WTC11 (cell line): ENCODE results near the gene UVRAG. TPM values are rescaled to one million over a fixed set of nuclear protein-coding genes. Genes with fewer than 3 reads are reported as not detected.

Experiments
- ATAC-seq: fragments of 200-7000 bp; cut with Tn5 transposase; 2 replicates; pipeline ENCODE4 v1.10.0; 2021; ENCODE audit warnings: mild to moderate bottlenecking, moderate library complexity
- CTCF ChIA-PET: fragments of 300-600 bp; sonication (Branson Sonifier 250); formaldehyde crosslinking; loops from one replicate; lab custom pipeline; 2021; ENCODE audit warnings: antibody characterized with exemption; lab: Charles Lee
- POLR2A ChIA-PET: fragments of 350-600 bp; sonication (Branson Sonifier 250); formaldehyde crosslinking; loops from one replicate; lab custom pipeline; 2021; ENCODE audit warnings: antibody characterized with exemption; lab: Charles Lee
- DNase-seq: peaks from one replicate; pipeline ENCODE4 v3.0.0; 2021; ENCODE audit warnings: low spot score
- H3K27ac Mint-ChIP-seq: 2 replicates; pipeline ENCODE4 v1.8.0; 2021; ENCODE audit warnings: mixed read lengths
- H3K27me3 Mint-ChIP-seq: 2 replicates; pipeline ENCODE4 v1.8.0; 2021; ENCODE audit warnings: low read depth, mild to moderate bottlenecking, moderate library complexity, mixed read lengths
- H3K36me3 Mint-ChIP-seq: 2 replicates; pipeline ENCODE4 v1.8.0; 2021; ENCODE audit warnings: mixed read lengths
- H3K4me1 Mint-ChIP-seq: 2 replicates; pipeline ENCODE4 v1.8.0; 2022; ENCODE audit warnings: mixed read lengths
- H3K4me3 Mint-ChIP-seq: 2 replicates; pipeline ENCODE4 v1.8.0; 2021; ENCODE audit warnings: mild to moderate bottlenecking, moderate library complexity, mixed read lengths
- H3K9me3 Mint-ChIP-seq: 2 replicates; pipeline ENCODE4 v1.8.0; 2021; ENCODE audit warnings: mixed read lengths
- CBFB ChIP-seq: sonication (generic); formaldehyde crosslinking; IDR thresholded peaks from 2 replicates; pipeline ENCODE4 v1.8.1; 2022; ENCODE audit warnings: mild to moderate bottlenecking, low read depth, missing genetic modification reagents
- CREB1 ChIP-seq: sonication (generic); formaldehyde crosslinking; IDR thresholded peaks from 2 replicates; pipeline ENCODE4 v1.8.0; 2023; ENCODE audit warnings: mild to moderate bottlenecking, missing genetic modification reagents
- CREM ChIP-seq: sonication (generic); formaldehyde crosslinking; IDR thresholded peaks from 2 replicates; pipeline ENCODE4 v1.8.1; 2022; ENCODE audit warnings: mild to moderate bottlenecking, missing genetic modification reagents, moderate library complexity
- EMX1 ChIP-seq: fragments of 250-450 bp; sonication (Bioruptor Pico); IDR thresholded peaks from 2 replicates; pipeline ENCODE4 v1.8.0; 2021; ENCODE audit warnings: mild to moderate bottlenecking
- FOXK1 ChIP-seq: sonication (generic); formaldehyde crosslinking; IDR thresholded peaks from 2 replicates; pipeline ENCODE4 v1.8.0; 2022; ENCODE audit warnings: mild to moderate bottlenecking, moderate library complexity, missing genetic modification reagents
- GTF2I ChIP-seq: fragments of 250-450 bp; sonication (Bioruptor Pico); conservative IDR thresholded peaks from 2 replicates; pipeline ENCODE4 v1.4.0; 2021; ENCODE audit warnings: mild to moderate bottlenecking
- HMGA2 ChIP-seq: fragments of 250-450 bp; sonication (Bioruptor Pico); IDR thresholded peaks from 2 replicates; pipeline ENCODE4 v1.4.0; 2021; ENCODE audit warnings: mild to moderate bottlenecking, moderate library complexity
- IRF2 ChIP-seq: sonication (generic); formaldehyde crosslinking; IDR thresholded peaks from 2 replicates; pipeline ENCODE4 v1.8.0; 2022; ENCODE audit warnings: low read depth, missing genetic modification reagents, borderline replicate concordance
- JAZF1 ChIP-seq: fragments of 250-450 bp; sonication (Bioruptor Pico); IDR thresholded peaks from 2 replicates; pipeline ENCODE4 v1.9.0; 2021; ENCODE audit warnings: moderate library complexity, mild to moderate bottlenecking, inconsistent platforms
- KAT7 ChIP-seq: sonication (generic); formaldehyde crosslinking; IDR thresholded peaks from 2 replicates; pipeline ENCODE4 v1.8.1; 2023; ENCODE audit warnings: missing genetic modification reagents, mild to moderate bottlenecking, borderline replicate concordance
- NFYB ChIP-seq: sonication (generic); formaldehyde crosslinking; conservative IDR thresholded peaks from 2 replicates; pipeline ENCODE4 v1.8.0; 2022; ENCODE audit warnings: low read depth, missing genetic modification reagents
- OVOL2 ChIP-seq: fragments of 250-450 bp; sonication (Bioruptor Pico); IDR thresholded peaks from 2 replicates; pipeline ENCODE4 v1.9.0; 2021; ENCODE audit warnings: mild to moderate bottlenecking, borderline replicate concordance
- SOX15 ChIP-seq: fragments of 250-450 bp; sonication (Bioruptor Pico); IDR thresholded peaks from 2 replicates; pipeline ENCODE4 v1.9.0; 2021; ENCODE audit warnings: mild to moderate bottlenecking
- TP53 ChIP-seq: sonication (generic); formaldehyde crosslinking; IDR thresholded peaks from 2 replicates; pipeline ENCODE4 v1.8.1; 2023; ENCODE audit warnings: mild to moderate bottlenecking, missing genetic modification reagents
- ZNF219 ChIP-seq: sonication (generic); formaldehyde crosslinking; IDR thresholded peaks from 2 replicates; pipeline ENCODE4 v1.8.0; 2023; ENCODE audit warnings: missing genetic modification reagents, mild to moderate bottlenecking, borderline replicate concordance
- ZNF396 ChIP-seq: fragments of 250-450 bp; sonication (Bioruptor Pico); IDR thresholded peaks from 2 replicates; pipeline ENCODE4 v1.8.0; 2021; ENCODE audit warnings: mild to moderate bottlenecking, moderate library complexity, borderline replicate concordance
- total RNA-seq: library from RNA; stranded (reverse); gene quantifications from 3 replicates; pipeline ENCODE4 v1.2.3, GENCODE V29; 2021
- TF ChIP-seq, protein P1 (sequence below): sonication (generic); formaldehyde crosslinking; IDR thresholded peaks from 2 replicates; pipeline ENCODE4 v1.8.0; 2022; ENCODE audit warnings: mild to moderate bottlenecking, missing genetic modification reagents
- TF ChIP-seq, protein P2 (sequence below): sonication (generic); formaldehyde crosslinking; IDR thresholded peaks from 2 replicates; pipeline ENCODE4 v1.8.1; 2023; ENCODE audit warnings: mild to moderate bottlenecking, moderate library complexity, missing genetic modification reagents
- TF ChIP-seq, protein P3 (sequence below): sonication (generic); formaldehyde crosslinking; IDR thresholded peaks from 2 replicates; pipeline ENCODE4 v1.8.0; 2023; ENCODE audit warnings: mild to moderate bottlenecking, missing genetic modification reagents
- TF ChIP-seq, protein P4 (sequence below): sonication (generic); formaldehyde crosslinking; IDR thresholded peaks from 2 replicates; pipeline ENCODE4 v1.8.0; 2022; ENCODE audit warnings: mild to moderate bottlenecking, missing genetic modification reagents
- TF ChIP-seq, protein P5 (sequence below): sonication (generic); formaldehyde crosslinking; IDR thresholded peaks from 2 replicates; pipeline ENCODE4 v1.8.1; 2022; ENCODE audit warnings: low read depth, mild to moderate bottlenecking, moderate library complexity, missing genetic modification reagents, borderline replicate concordance
- TF ChIP-seq, protein P6 (sequence below): sonication (generic); formaldehyde crosslinking; IDR thresholded peaks from 2 replicates; pipeline ENCODE4 v1.8.1; 2022; ENCODE audit warnings: mild to moderate bottlenecking, moderate library complexity, missing genetic modification reagents

Gene UVRAG
- total RNA-seq, 1 experiment from 2014 or later, result 14.5 TPM

DNA sequence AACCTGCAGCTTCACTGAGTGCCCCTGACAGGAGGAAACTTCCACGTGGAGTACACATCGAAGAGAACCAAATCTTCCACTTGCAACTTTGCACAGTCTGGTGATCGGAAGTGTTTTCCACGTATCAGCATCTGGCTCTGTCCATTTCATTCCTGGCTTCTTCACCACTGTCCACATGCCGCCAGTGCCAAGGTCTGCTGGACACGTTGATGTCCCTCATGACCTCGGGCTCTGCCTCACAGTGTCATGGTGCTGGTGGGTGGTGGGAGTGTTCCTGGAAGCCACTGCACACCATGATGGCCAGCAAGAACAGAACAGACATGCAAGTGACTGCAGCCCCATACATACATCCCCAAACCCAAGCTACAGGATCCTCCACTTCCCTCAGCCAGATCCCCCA is 342.9 kb downstream of the UVRAG start:
- ATAC-seq, result no peak
- CTCF ChIA-PET, result interaction anchor here (0.9 to 1.1 kb wide), 2 partner anchors 161 to 261 kb away, joined by 3 to 4 read pairs; no protein-coding TSS in a partner anchor
- no peaks in the 10 kb centered on the region for H3K9me3 Mint-ChIP-seq

DNA sequence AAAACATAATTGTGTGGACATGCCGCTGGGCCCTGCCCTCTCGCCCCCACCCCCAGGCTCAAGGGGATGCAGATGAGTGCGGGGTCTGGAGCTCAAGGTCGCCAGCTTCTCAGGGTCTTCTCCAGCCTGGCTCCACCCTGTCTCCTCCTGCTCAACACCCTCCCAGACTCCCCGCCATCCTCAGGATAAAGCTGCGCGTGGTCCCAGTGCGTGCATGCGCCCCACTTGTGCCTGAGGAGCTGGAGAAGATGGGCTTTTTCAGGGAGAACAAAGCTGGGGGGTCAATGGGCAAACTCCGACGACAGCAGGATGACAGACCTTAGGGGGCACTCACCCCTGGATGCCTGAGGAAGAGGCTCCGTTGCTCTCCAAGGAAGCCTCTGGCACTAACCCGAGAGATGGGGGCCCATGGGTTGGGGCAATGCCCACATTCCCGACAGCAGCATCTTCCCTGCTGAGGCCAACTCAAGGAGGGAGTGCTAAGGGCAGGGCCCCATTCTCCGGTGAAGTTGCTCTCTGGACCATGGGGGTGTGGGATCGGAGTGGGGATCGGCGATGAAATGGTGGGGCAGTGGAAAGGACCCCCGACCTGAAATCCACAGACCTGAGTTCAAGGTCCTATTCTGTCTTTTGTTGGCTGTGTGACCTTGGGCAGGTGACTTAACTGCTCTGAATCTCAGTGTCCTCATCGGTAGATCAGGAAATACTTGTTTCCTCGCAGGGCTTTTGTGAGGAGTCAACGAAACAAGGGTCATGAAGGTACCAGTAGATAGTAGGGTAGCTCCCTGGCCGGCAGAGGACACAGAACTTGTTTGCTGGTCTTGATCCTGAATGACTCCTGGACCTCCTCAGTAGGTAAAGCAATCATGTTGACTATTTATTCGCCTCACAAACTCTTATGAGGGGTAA is 343.6 kb downstream of the UVRAG start:
- DNase-seq (no peak), ATAC-seq (no peak)
- Mint-ChIP-seq H3K36me3 (no peaks in the 10 kb centered on the region), H3K4me1 (no peaks in the 10 kb centered on the region; the same call in 1 of the 2 replicates), H3K27me3 (peaks cover under 1% of the 10 kb centered on the region; the same call in 1 of the 2 replicates), H3K4me3 (no peak overlapping the region), H3K27ac (no peak overlapping the region), H3K9me3 (no peaks in the 10 kb centered on the region)
- CTCF ChIA-PET, result interaction anchor here (0.9 to 1.1 kb wide), 2 partner anchors 161 to 262 kb away, joined by 3 to 4 read pairs; no protein-coding TSS in a partner anchor
- POLR2A ChIA-PET, result no interaction called here
- TF ChIP-seq ZNF219 (CRISPR knock-in tag) (no peak), TP53 (CRISPR knock-in tag) (no peak), HMGA2 (no peak), EMX1 (CRISPR knock-in tag) (no peak), GTF2I (no peak), ZNF396 (no peak), IRF2 (CRISPR knock-in tag) (no peak), CREM (CRISPR knock-in tag) (no peak), CBFB (CRISPR knock-in tag) (no peak)
- TF ChIP-seq, protein P1, sequence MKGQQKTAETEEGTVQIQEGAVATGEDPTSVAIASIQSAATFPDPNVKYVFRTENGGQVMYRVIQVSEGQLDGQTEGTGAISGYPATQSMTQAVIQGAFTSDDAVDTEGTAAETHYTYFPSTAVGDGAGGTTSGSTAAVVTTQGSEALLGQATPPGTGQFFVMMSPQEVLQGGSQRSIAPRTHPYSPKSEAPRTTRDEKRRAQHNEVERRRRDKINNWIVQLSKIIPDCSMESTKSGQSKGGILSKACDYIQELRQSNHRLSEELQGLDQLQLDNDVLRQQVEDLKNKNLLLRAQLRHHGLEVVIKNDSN (CRISPR knock-in tag), result no peak
- TF ChIP-seq, protein P2, sequence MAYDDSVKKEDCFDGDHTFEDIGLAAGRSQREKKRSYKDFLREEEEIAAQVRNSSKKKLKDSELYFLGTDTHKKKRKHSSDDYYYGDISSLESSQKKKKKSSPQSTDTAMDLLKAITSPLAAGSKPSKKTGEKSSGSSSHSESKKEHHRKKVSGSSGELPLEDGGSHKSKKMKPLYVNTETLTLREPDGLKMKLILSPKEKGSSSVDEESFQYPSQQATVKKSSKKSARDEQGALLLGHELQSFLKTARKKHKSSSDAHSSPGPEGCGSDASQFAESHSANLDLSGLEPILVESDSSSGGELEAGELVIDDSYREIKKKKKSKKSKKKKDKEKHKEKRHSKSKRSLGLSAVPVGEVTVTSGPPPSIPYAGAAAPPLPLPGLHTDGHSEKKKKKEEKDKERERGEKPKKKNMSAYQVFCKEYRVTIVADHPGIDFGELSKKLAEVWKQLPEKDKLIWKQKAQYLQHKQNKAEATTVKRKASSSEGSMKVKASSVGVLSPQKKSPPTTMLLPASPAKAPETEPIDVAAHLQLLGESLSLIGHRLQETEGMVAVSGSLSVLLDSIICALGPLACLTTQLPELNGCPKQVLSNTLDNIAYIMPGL, result no peak
- TF ChIP-seq, protein P3, sequence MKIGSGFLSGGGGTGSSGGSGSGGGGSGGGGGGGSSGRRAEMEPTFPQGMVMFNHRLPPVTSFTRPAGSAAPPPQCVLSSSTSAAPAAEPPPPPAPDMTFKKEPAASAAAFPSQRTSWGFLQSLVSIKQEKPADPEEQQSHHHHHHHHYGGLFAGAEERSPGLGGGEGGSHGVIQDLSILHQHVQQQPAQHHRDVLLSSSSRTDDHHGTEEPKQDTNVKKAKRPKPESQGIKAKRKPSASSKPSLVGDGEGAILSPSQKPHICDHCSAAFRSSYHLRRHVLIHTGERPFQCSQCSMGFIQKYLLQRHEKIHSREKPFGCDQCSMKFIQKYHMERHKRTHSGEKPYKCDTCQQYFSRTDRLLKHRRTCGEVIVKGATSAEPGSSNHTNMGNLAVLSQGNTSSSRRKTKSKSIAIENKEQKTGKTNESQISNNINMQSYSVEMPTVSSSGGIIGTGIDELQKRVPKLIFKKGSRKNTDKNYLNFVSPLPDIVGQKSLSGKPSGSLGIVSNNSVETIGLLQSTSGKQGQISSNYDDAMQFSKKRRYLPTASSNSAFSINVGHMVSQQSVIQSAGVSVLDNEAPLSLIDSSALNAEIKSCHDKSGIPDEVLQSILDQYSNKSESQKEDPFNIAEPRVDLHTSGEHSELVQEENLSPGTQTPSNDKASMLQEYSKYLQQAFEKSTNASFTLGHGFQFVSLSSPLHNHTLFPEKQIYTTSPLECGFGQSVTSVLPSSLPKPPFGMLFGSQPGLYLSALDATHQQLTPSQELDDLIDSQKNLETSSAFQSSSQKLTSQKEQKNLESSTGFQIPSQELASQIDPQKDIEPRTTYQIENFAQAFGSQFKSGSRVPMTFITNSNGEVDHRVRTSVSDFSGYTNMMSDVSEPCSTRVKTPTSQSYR, result no peak
- TF ChIP-seq, protein P4, sequence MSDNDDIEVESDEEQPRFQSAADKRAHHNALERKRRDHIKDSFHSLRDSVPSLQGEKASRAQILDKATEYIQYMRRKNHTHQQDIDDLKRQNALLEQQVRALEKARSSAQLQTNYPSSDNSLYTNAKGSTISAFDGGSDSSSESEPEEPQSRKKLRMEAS (CRISPR knock-in tag), result no peak
- TF ChIP-seq, protein P5, sequence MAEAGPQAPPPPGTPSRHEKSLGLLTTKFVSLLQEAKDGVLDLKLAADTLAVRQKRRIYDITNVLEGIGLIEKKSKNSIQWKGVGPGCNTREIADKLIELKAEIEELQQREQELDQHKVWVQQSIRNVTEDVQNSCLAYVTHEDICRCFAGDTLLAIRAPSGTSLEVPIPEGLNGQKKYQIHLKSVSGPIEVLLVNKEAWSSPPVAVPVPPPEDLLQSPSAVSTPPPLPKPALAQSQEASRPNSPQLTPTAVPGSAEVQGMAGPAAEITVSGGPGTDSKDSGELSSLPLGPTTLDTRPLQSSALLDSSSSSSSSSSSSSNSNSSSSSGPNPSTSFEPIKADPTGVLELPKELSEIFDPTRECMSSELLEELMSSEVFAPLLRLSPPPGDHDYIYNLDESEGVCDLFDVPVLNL, result no peak

More for the DNA sequence above, 342.9 kb downstream of the UVRAG start:
- no peaks in the 10 kb centered on the region for H3K36me3 Mint-ChIP-seq
- no peak for TF ChIP-seq NFYB
- no peak for TF ChIP-seq OVOL2
- TF ChIP-seq HMGA2, result no peak
- TF ChIP-seq GTF2I, result no peak
- TF ChIP-seq SOX15 (CRISPR knock-in tag), result no peak
- TF ChIP-seq, protein P3, result no peak
- no peak for TF ChIP-seq FOXK1 (CRISPR knock-in tag)
- TF ChIP-seq CREB1 (CRISPR knock-in tag), result no peak
- TF ChIP-seq, protein P6, sequence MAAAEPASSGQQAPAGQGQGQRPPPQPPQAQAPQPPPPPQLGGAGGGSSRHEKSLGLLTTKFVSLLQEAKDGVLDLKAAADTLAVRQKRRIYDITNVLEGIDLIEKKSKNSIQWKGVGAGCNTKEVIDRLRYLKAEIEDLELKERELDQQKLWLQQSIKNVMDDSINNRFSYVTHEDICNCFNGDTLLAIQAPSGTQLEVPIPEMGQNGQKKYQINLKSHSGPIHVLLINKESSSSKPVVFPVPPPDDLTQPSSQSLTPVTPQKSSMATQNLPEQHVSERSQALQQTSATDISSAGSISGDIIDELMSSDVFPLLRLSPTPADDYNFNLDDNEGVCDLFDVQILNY (CRISPR knock-in tag), result no peak
- TF ChIP-seq KAT7, result no peak
- TF ChIP-seq ZNF396, result no peak
- no peak for TF ChIP-seq JAZF1
- POLR2A ChIA-PET, result interaction anchor here (0.6 kb wide), 1 partner anchor 56 kb away, joined by 3 read pairs; no protein-coding TSS in a partner anchor
- DNase-seq, result no peak
- peaks cover 5% of the 10 kb centered on the region for H3K4me1 Mint-ChIP-seq
- H3K27ac Mint-ChIP-seq, result no peak overlapping the region
- peaks cover 6% of the 10 kb centered on the region for H3K27me3 Mint-ChIP-seq
- no peak overlapping the region for H3K4me3 Mint-ChIP-seq
